Activated CD4-positive, CD25-positive, alpha-beta regulatory T cell treated with anti-CD3 and anti-CD28 coated beads, Interleukin-2, amount 50 U/mL, for 16 hours (primary cell): ENCODE data around the gene TEX22.

ENCODE experiments used
- DNase-seq: peaks from one replicate; pipeline ENCODE4 v3.0.0-alpha.2; 2020; ENCODE audit warnings: low read depth, low spot score

Gene TEX22

GRCh38 chr14:105420101-105420973, 22.0 kb downstream of the TEX22 start:
- DNase-seq = no peak

- DNase-seq = no peak
Measured at GRCh38 chr14:105420974-105421674, 22.8 kb downstream of the TEX22 start.

- no peak for DNase-seq
Measured at GRCh38 chr14:105421723-105422615, 23.6 kb downstream of the TEX22 start.

- DNase-seq = no peak
Measured at GRCh38 chr14:105422695-105423487, 24.6 kb downstream of the TEX22 start.

GRCh38 chr14:105423488-105424195, 25.3 kb downstream of the TEX22 start:
- DNase-seq = no peak

GRCh38 chr14:105424861-105425260, 26.5 kb downstream of the TEX22 start:
- DNase-seq = no peak

- DNase-seq = no peak
Measured at GRCh38 chr14:105425823-105426247, 27.5 kb downstream of the TEX22 start.

- no peak for DNase-seq
Measured at GRCh38 chr14:105426416-105427130, 28.2 kb downstream of the TEX22 start.

GRCh38 chr14:105427412-105427811, 29.1 kb downstream of the TEX22 start:
- no peak for DNase-seq

GRCh38 chr14:105427936-105428485, 29.7 kb downstream of the TEX22 start:
- DNase-seq = no peak

GRCh38 chr14:105430042-105430441, 31.7 kb downstream of the TEX22 start:
- DNase-seq = no peak

- DNase-seq = no peak
Measured at GRCh38 chr14:105430565-105430964, 32.2 kb downstream of the TEX22 start.

GRCh38 chr14:105431256-105431655, 32.9 kb downstream of the TEX22 start:
- no peak for DNase-seq

- DNase-seq = no peak
Measured at GRCh38 chr14:105432657-105433056, 34.3 kb downstream of the TEX22 start.

GRCh38 chr14:105433161-105433605, 34.8 kb downstream of the TEX22 start:
- DNase-seq = no peak

GRCh38 chr14:105436402-105436801, 38.1 kb downstream of the TEX22 start:
- no peak for DNase-seq

GRCh38 chr14:105436891-105437722, 38.8 kb downstream of the TEX22 start:
- no peak for DNase-seq

GRCh38 chr14:105437723-105438500, 39.6 kb downstream of the TEX22 start:
- DNase-seq = no peak
